ENCODE results near the gene EIF2B4. TPM values are rescaled to one million over a fixed set of nuclear protein-coding genes. Genes with fewer than 3 reads are reported as not detected.

The EIF2B4 gene
- total RNA-seq, 2 donors from 2014 or later = 46.9 to 51.8 TPM

DNA sequence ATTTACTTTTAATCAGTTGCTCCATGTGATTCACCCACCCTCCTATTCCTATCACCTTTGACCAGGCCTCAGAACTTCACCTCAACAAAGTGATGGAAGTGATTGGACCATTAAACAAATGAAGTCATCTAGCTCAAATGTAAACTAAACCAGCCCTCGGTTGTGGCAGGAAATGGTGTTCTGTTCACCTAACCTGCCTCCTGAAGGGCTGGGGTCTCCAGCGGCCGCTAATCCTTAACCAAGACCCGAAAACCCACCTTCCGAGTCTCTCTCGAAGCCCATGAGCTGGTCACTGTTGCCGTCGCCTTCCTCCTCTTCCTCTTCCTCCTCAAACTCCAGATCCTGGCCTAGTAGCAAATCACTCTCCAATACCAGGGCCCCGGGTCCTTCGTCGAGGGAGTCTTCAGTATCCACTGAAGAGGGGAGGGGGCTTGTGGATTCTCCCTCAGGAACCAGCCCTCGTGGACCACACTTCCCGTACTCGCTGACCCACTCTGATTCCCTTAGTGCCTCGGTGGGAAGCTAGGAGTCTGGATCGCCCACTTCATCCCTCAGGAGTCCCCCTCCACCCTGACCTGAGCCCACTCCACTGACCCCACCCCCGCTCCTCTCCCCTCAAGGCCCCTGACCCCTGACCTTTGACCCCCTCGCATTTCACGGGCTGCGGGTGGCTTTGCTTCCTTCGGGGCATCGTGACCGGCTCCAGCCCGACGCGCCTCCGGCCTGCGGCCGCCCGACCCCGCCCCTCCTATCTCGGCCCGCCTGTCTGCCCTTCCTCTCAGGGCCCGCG lies 9.9 kb upstream of the EIF2B4 start:
- peak overlapping the region; percentile 74 to 95 for H3K4me3 ChIP-seq
- peaks cover 5% of the 10 kb centered on the region for H3K4me1 ChIP-seq (replicated peaks)
- H3K27me3 ChIP-seq (replicated peaks; ENCODE audit: insufficient read depth) = no peaks in the 10 kb centered on the region
- peaks cover 14 to 17% of the 10 kb centered on the region in 2 donors for H3K36me3 ChIP-seq
- no peak for TF ChIP-seq POLR2AphosphoS5 (IDR thresholded peaks at IDR 0.05)
- TF ChIP-seq POLR2A (IDR thresholded peaks at IDR 0.05) = no peak
- TF ChIP-seq, protein P1, sequence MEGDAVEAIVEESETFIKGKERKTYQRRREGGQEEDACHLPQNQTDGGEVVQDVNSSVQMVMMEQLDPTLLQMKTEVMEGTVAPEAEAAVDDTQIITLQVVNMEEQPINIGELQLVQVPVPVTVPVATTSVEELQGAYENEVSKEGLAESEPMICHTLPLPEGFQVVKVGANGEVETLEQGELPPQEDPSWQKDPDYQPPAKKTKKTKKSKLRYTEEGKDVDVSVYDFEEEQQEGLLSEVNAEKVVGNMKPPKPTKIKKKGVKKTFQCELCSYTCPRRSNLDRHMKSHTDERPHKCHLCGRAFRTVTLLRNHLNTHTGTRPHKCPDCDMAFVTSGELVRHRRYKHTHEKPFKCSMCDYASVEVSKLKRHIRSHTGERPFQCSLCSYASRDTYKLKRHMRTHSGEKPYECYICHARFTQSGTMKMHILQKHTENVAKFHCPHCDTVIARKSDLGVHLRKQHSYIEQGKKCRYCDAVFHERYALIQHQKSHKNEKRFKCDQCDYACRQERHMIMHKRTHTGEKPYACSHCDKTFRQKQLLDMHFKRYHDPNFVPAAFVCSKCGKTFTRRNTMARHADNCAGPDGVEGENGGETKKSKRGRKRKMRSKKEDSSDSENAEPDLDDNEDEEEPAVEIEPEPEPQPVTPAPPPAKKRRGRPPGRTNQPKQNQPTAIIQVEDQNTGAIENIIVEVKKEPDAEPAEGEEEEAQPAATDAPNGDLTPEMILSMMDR (IDR thresholded peaks at IDR 0.05) = no peak
- H3K9me3 ChIP-seq = no peaks in the 10 kb centered on the region
- under 1% methylated on average over 28 of the region's 35 CpGs for WGBS
- peak; percentile 36 for DNase-seq (ENCODE audit: low spot score)
- intact Hi-C loops (cut with DNase I) = loop anchor here (10.0 kb wide), 1 partner anchor 165 kb away; the partner anchor contains the start of genes ATRAID, CAD and SLC5A6
- peak overlapping the region; percentile 91 for H3K27ac ChIP-seq

DNA sequence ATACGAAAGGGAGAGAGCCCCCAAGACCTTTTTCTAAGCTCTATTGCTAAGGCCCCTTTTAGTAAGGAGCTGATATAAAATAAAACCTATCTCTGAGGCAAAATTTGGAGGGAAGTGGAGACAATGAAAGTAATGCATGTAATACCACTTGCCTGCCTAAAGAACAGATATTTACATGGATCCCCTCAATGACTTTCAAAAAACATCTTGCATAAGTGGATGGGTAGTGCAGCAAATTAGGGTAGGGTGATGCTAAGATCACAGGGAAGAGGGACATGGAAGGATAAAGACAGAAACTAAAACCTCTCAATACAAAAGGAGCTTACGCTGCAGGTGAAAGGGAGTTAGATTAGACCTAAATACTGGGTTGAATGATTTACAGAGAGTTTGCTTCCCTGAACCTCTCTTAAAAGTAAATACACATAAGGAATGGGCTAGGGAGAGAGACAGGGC lies 9.3 kb upstream of the EIF2B4 start:
- intact Hi-C loops (cut with DNase I) = loop anchor here (10.0 kb wide), 1 partner anchor 165 kb away; the partner anchor contains the start of genes ATRAID, CAD and SLC5A6

DNA sequence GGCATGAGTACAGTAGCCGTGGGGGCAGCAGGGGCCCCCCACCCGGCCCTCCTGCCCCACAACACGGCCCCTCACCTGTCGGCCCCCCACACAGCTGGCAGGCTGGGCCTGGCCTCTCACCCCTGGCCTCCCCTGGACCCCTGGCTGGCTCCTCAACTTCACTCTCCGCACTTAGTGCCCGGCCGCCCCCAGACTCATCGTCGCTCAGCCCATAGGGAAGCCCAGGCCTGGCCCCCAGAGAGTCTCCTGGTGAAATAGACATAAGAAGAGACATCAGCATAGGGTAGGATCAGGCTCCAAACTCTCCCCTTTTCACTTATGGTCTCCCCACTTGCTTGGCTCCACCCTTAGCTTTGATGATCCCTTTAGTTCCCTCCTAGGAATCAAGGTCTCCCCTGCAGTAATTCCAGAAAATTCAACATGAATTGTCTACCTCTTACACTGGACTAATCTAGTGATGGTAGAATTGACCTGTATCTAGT lies 8.7 kb upstream of the EIF2B4 start:
- no peak overlapping the region for H3K27ac ChIP-seq
- H3K27me3 ChIP-seq (replicated peaks; ENCODE audit: insufficient read depth) = no peaks in the 10 kb centered on the region
- WGBS = 84% methylated on average over 9 of the region's 9 CpGs
- DNase-seq (ENCODE audit: low spot score) = no peak
- H3K4me3 ChIP-seq = no peak overlapping the region
- H3K4me1 ChIP-seq (replicated peaks) = peaks cover 5% of the 10 kb centered on the region
- H3K9me3 ChIP-seq = no peaks in the 10 kb centered on the region
- intact Hi-C loops (cut with DNase I) = loop anchor here (10.0 kb wide), 1 partner anchor 164 kb away; the partner anchor contains the start of genes ATRAID, CAD and SLC5A6
- TF ChIP-seq POLR2A (IDR thresholded peaks at IDR 0.05) (no peak), POLR2AphosphoS5 (IDR thresholded peaks at IDR 0.05) (no peak)
- TF ChIP-seq, protein P1 (IDR thresholded peaks at IDR 0.05) = no peak
- H3K36me3 ChIP-seq = peaks cover 17 to 24% of the 10 kb centered on the region in 2 donors

More for the DNA sequence above, 9.3 kb upstream of the EIF2B4 start:
- 64% methylated on average over 2 of the region's 2 CpGs for WGBS
- Histone ChIP-seq H3K36me3 (peaks cover 17 to 21% of the 10 kb centered on the region in 2 donors), H3K9me3 (no peaks in the 10 kb centered on the region), H3K27me3 (replicated peaks; ENCODE audit: insufficient read depth) (no peaks in the 10 kb centered on the region), H3K4me3 (peak overlapping the region; percentile 74 to 95), H3K27ac (peak overlapping the region; percentile 91), H3K4me1 (replicated peaks) (peaks cover 5% of the 10 kb centered on the region)
- no peak for DNase-seq (ENCODE audit: low spot score)
- TF ChIP-seq, protein P1 (IDR thresholded peaks at IDR 0.05) = no peak
- TF ChIP-seq POLR2AphosphoS5 (IDR thresholded peaks at IDR 0.05) (no peak), POLR2A (IDR thresholded peaks at IDR 0.05) (no peak)

DNA sequence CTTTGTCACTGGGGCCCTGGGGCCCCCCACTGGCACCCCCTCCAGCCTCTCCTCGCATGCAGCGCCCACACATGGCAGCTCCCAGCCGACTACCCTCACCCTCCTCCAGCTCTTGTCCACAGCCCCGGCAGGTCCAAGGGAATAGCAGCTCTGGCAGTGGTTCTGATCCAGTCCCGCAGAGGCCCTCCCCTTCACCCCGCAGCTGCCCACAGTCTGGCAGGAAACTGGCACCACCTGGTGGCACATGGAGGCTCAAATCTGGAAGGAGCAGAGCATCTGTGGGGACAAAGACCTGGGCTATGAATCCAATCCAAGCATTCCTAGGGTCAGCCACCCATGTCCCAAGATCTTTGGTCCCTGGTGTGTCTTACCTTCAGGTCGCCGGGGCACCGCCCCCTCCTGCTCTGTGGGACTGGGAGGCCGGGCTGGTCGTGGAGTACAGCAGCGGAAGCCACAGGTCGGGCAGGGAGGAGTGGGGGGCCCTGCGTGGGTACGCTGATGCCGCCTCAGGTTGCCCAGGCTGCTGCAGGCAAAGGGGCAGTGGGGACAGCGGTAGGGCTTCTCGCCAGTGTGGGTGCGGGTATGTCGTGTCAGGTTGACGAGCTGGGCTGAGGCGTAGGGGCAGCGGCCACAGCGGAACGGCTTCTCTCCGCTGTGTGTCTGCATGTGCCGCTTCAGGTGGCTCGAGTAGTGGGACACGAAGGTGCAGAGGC lies 8.1 kb upstream of the EIF2B4 start:
- WGBS = 65% methylated on average over 28 of the region's 29 CpGs
- intact Hi-C loops (cut with DNase I) = loop anchor here (10.0 kb wide), 1 partner anchor 163 kb away; the partner anchor contains the start of genes ATRAID, CAD and SLC5A6
- no peaks in the 10 kb centered on the region for H3K27me3 ChIP-seq (replicated peaks; ENCODE audit: insufficient read depth)
- no peak overlapping the region for H3K27ac ChIP-seq
- DNase-seq (ENCODE audit: low spot score) = no peak
- TF ChIP-seq POLR2A (IDR thresholded peaks at IDR 0.05) (no peak), POLR2AphosphoS5 (IDR thresholded peaks at IDR 0.05) (no peak)
- TF ChIP-seq, protein P1 (IDR thresholded peaks at IDR 0.05) = peak in 1 of 4 experiments; percentile 11
- H3K9me3 ChIP-seq = no peaks in the 10 kb centered on the region
- H3K36me3 ChIP-seq = peaks cover 14 to 20% of the 10 kb centered on the region in 2 donors
- no peak overlapping the region for H3K4me3 ChIP-seq
- H3K4me1 ChIP-seq (replicated peaks) = peaks cover 5% of the 10 kb centered on the region
